Left renal cortex interstitium (tissue), 4 donors: ENCODE results near the gene PCED1B. TPM values are rescaled to one million over a fixed set of nuclear protein-coding genes. Genes with fewer than 3 reads are reported as not detected.
"Not testable (repeated sequence)": the region's sequence is repeated elsewhere in the genome, so short reads cannot be mapped to it uniquely, and the experiment has no call there.

Source experiments
- DNase-seq, 4 donors: peaks; one replicate each; pipeline ENCODE4 v3.0.0-alpha.2; 2013; ENCODE audit warnings: low read depth in 4 of 4, low spot score in 2 of 4, missing footprints in 1 of 4
- polyA plus RNA-seq, 4 donors: library from polyadenylated mRNA; unstranded; fragments of 120-200 nt; gene quantifications; one replicate each; pipeline ENCODE4 v1.2.1, GENCODE V29; 2013; ENCODE audit not compliant: insufficient read length in 4 of 4

Gene PCED1B
- polyA plus RNA-seq, 4 donors, result 4.0 to 5.9 (median 4.4) TPM

GRCh38 chr12:47160316-47161244 is 81.2 kb downstream of the PCED1B start:
- DNase-seq, result no peak

DNA sequence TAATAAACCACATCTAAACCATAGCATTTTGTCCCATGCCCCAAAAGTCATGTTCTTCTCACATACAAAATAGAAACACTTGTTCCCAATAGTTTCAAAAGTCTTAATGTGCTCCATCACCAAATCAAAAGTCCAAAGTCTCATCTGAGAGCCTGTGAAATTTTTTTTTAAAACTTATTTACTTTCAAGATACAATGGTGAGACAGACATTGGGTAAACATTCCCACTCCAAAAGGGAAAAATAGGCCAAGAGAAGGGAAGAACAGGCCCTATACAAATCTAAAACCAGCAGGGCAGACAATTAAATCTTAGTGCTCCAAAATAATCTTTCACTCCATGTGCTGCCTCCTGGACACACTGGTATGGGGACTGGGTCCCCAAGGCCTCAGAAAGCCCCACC is 84.7 kb downstream of the PCED1B start:
- no peak for DNase-seq

DNA sequence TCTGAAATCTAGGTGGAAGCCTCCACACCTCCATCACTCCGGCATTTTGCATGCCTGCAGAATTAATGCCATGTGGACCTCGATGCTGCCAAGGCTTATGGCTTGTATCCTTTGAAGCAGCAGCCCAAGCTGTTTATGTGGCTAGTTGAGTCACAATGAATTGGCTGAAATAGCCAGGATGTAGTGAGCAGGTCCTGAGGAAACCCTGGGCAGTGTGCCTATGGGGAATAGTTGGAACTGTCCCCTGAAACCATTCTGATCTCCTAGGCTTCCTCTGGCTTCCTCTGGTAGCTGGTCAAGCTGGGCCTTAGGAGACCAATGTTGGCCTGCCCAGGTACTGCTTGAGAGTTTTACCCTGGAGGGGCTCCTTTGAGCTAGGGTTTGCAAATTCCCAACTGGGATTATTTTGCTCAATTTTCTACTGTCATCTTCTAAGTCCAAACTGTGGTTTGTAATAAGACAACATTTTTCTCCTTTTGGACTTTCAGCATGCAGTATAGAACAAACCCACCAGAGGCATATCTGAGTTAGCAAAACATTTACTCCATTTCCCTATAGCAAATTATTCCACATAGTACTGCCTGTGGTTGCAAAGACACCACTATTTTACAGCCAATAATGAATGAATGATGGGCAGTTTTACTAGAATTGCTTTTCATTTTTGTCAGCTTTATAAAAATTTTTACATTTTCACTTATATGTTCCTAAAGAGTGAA is 85.5 kb downstream of the PCED1B start:
- DNase-seq, result no peak

GRCh38 chr12:47165934-47166333 is 86.5 kb downstream of the PCED1B start:
- no peak for DNase-seq

DNA sequence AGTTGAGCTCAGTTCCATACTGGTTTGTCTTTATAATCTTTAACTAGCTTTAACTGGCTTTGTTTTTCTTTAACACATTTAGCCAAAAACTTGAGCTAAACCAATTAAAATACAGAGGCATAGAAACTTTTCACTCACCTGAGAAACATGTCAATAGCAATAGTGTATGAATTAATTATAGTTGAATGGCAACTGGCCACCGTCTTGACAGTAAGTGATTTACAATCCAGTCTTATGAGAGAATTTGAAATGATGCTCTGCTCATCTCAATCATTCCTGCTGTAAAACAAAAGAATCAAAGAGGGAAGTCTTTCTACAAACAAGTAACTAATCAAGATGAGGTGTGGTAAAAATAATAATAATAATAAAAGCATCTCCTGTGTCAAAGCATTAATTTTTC is 86.9 kb downstream of the PCED1B start:
- DNase-seq, result no peak

DNA sequence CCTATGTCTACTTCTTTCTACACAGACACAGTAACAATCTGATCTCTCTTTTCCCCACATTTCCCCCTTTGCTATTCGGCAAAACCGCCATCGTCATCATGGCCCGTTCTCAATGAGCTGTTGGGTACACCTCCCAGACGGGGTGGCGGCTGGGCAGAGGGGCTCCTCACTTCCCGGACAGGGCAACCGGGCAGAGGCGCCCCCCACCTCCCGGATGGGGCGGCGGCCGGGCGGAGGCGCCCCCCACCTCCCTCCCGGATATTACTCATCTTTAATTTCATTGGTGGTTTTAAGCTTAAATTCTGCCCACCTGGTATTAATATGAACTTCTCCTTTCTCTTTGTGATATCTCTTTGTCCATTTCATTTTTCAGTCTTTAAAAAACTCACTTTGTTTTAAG is 90.9 kb downstream of the PCED1B start:
- not testable (repeated sequence) for DNase-seq

GRCh38 chr12:47178014-47178413 is 98.6 kb downstream of the PCED1B start:
- no peak for DNase-seq

- DNase-seq, result not testable (repeated sequence)
Measured at GRCh38 chr12:47182164-47182938, 102.9 kb downstream of the PCED1B start.

DNA sequence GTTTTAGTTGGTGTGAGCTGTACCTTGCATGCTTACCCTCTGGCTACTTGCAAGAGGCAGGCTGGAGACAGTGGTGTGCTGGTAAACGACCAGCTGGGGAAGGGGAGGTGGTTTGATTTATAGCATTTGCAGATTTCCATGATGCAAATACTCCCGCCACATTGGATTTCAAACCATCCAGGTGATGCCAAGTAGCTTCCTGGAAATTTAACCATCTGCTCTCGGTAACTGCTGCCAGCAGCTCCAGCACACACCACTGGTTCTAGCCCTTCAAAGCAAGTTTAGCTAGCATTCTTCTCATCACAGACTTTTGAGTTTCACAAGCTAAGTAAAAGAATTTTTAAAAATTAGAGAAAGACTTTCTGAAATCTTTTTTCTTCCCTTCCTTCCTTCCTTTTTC is 104.8 kb downstream of the PCED1B start:
- DNase-seq, result no peak

DNA sequence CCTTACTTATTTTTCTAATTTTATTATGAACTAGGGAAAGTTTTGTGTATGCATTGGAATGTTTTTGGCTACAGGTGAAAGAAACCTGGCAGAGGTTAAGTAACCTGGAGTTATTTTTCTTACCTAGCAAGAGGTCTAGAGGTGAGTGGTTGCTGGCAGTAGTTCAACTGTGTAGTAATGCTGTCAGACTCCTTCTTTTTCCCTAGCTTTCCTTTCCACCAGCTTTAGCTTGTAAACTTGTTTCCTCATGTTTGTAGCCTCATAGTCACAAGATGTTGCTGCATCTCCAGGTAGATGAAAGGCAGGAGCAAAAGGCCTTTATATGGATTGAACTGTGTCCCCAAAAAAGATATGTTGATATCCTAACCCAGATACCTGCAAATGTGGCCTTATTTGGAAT is 105.4 kb downstream of the PCED1B start:
- no peak for DNase-seq

- DNase-seq, result no peak
Measured at GRCh38 chr12:47186246-47186645, 106.8 kb downstream of the PCED1B start.

- no peak for DNase-seq
Measured at GRCh38 chr12:47188576-47189441, 109.4 kb downstream of the PCED1B start.

DNA sequence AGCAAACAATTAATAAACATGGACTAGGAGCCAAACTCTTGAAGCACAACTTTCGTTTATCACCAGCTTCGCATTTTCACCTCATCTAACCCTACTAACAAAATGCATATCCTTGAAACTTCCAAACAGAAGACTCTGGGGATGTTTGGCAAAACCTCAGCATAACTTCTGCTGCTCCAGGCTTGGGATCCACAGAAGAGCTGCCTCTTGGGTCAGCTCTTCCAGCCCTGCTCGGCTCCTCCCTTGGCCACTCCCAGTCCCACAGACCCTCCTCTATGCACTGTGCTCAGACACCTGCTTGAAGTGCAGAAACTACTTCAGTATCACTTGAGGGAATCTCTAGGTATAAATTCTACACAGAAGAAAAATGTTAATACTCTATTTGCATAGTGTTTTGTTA is 110.3 kb downstream of the PCED1B start:
- no peak for DNase-seq

- no peak for DNase-seq
Measured at GRCh38 chr12:47190271-47190750, 110.9 kb downstream of the PCED1B start.

DNA sequence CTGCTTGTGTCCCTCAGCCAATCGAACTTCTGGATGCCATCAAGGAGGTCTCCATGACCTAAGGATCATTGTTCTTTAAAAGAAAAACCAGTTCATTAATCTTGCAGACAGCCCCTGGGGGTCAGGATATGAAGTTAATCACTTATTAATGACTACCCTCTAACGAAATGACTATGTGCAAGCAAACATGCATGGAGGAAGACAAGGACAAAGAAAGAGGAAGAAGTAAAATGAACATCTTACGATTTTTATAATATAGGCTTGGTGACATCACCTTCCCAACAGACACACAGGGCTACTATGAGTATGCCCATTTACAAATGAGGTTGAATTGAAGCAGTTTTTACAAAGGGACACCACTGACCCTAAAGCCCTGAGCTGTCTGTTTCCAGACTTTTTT is 111.5 kb downstream of the PCED1B start:
- no peak for DNase-seq

DNA sequence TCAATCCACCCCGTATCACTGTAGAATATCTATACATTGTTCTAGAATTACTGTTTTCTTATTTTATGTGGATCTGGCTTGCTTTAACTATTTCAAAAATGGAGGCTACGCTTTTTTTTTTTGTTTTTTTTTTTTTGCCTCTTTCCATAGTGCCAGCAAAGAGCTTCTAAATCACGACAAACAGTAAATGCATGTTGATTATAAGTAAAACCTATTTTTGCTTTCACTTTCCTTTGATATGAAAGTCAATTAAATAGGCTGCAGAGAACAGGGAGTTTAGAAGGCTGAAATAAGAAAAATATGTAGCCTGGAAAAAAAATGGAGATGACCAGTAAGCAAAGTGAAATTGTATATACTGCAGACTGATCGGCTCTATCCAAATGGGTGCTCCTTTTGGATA is 112.6 kb downstream of the PCED1B start:
- DNase-seq, result no peak

GRCh38 chr12:47193066-47193465 is 113.6 kb downstream of the PCED1B start:
- no peak for DNase-seq

- no peak for DNase-seq
Measured at GRCh38 chr12:47194501-47194900, 115.1 kb downstream of the PCED1B start.

DNA sequence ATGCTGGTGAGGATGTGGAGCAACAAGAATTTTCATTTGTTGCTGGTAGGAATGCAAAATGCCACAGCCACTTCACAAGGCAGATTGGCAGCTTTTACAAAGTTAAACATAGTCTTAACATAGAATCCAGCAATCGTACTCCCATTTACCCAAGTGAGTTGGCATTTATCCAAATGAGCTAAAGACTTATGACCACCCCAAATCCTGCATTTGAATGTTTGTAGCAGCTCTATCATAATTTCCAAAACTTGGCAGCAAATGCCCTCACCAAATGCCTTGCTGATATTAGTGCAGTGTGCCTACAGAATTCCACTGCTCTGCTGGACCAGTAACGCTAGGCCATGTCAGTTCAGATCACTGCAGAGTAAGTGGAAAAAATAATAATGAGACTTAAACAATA is 121.0 kb downstream of the PCED1B start:
- no peak for DNase-seq

DNA sequence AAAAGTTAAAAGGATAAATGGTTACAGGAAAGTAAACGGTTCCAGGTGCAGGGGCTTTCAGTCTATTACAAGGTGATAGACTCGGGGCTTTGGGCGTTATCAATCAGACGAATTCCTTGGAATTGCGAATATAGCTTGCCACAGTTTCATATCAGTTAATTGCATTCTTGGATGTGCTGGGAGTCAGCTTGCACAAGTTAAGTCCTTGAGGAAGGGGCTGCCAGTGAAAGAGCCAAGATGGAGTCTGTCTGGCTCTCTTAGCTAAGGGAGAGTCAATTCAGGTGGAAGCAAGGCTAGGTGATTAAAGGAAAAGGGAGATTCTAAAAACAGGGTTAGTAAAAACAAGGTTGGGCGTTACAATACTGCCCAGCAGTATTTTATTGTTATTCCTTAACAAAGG is 121.8 kb downstream of the PCED1B start:
- DNase-seq, result not testable (repeated sequence)
